Neural crest cell (in vitro differentiated cells): ENCODE data around the gene KIAA1755. TPM values are rescaled to one million over a fixed set of nuclear protein-coding genes. Genes with fewer than 3 reads are reported as not detected.
"Not testable (repeated sequence)": the region's sequence is repeated elsewhere in the genome, so short reads cannot be mapped to it uniquely, and the experiment has no call there.

Experiments
- DNase-seq: peaks from one replicate; pipeline ENCODE4 v3.0.0; 2021; ENCODE audit warnings: low read depth, mixed read lengths, low spot score
- H3K27ac Mint-ChIP-seq: one replicate; pipeline ENCODE4 v1.8.0; 2021; ENCODE audit warnings: mild to moderate bottlenecking, mixed read lengths; ENCODE audit not compliant: unreplicated experiment
- H3K27me3 Mint-ChIP-seq: 2 replicates; pipeline ENCODE4 v1.8.0; 2021; ENCODE audit warnings: low read depth, mild to moderate bottlenecking, mixed read lengths
- H3K36me3 Mint-ChIP-seq: 2 replicates; pipeline ENCODE4 v1.8.0; 2021; ENCODE audit warnings: low read depth, mild to moderate bottlenecking, mixed read lengths
- H3K4me1 Mint-ChIP-seq: 2 replicates; pipeline ENCODE4 v1.8.0; 2021; ENCODE audit warnings: mixed read lengths
- H3K4me3 Mint-ChIP-seq: one replicate; pipeline ENCODE4 v1.8.0; 2021; ENCODE audit warnings: mild to moderate bottlenecking, mixed read lengths
- H3K9me3 Mint-ChIP-seq: 2 replicates; pipeline ENCODE4 v1.8.0; 2021; ENCODE audit warnings: mixed read lengths
- CTCF ChIP-seq: fragments of 200-600 bp; sonication (generic); conservative IDR thresholded peaks from 2 replicates; pipeline ENCODE4 v1.5.0; 2021; ENCODE audit warnings: antibody characterized with exemption, mild to moderate bottlenecking
- total RNA-seq: library from RNA; stranded (reverse); gene quantifications from 2 replicates; pipeline ENCODE4 v1.2.1, GENCODE V29; 2021

Gene KIAA1755
- total RNA-seq, 1 donor from 2014 or later: 8.6 TPM

GRCh38 chr20:38248133-38248532, 12.4 kb downstream of the KIAA1755 start:
- peaks cover 18% of the 10 kb centered on the region for H3K36me3 Mint-ChIP-seq
- peaks cover 6% of the 10 kb centered on the region for H3K9me3 Mint-ChIP-seq
- no peak for DNase-seq
- no peaks in the 10 kb centered on the region for H3K27me3 Mint-ChIP-seq
- no peak overlapping the region for H3K27ac Mint-ChIP-seq
- TF ChIP-seq CTCF: no peak
- H3K4me3 Mint-ChIP-seq: no peak overlapping the region
- H3K4me1 Mint-ChIP-seq: peaks cover 25% of the 10 kb centered on the region

GRCh38 chr20:38247725-38248124, 12.8 kb downstream of the KIAA1755 start:
- DNase-seq, H3K9me3 Mint-ChIP-seq, H3K27ac Mint-ChIP-seq, H3K27me3 Mint-ChIP-seq, H3K4me3 Mint-ChIP-seq: not testable (repeated sequence)
- H3K36me3 Mint-ChIP-seq: peaks cover 22% of the 10 kb centered on the region
- peaks cover 22% of the 10 kb centered on the region for H3K4me1 Mint-ChIP-seq

GRCh38 chr20:38247166-38247509, 13.4 kb downstream of the KIAA1755 start:
- Mint-ChIP-seq H3K27ac (peak overlapping the region; percentile 92), H3K4me3 (no peak overlapping the region), H3K9me3 (peaks cover 12% of the 10 kb centered on the region), H3K27me3 (no peaks in the 10 kb centered on the region), H3K36me3 (peaks cover 25% of the 10 kb centered on the region), H3K4me1 (peaks cover 16% of the 10 kb centered on the region)
- TF ChIP-seq CTCF: no peak
- DNase-seq: no peak

- peaks cover 14% of the 10 kb centered on the region for H3K4me1 Mint-ChIP-seq
- H3K27ac Mint-ChIP-seq: no peak overlapping the region
- H3K9me3 Mint-ChIP-seq: peaks cover 15% of the 10 kb centered on the region
- peaks cover 28% of the 10 kb centered on the region for H3K36me3 Mint-ChIP-seq
- no peaks in the 10 kb centered on the region for H3K27me3 Mint-ChIP-seq
- no peak overlapping the region for H3K4me3 Mint-ChIP-seq
- no peak for TF ChIP-seq CTCF
- DNase-seq: no peak
These were observed 14.0 kb downstream of the KIAA1755 start for GRCh38 chr20:38246357-38247165.

- peak overlapping the region; percentile 78 for H3K27ac Mint-ChIP-seq
- no peak for TF ChIP-seq CTCF
These were observed 14.8 kb downstream of the KIAA1755 start for GRCh38 chr20:38245753-38246152.

GRCh38 chr20:38243709-38244020, 16.9 kb downstream of the KIAA1755 start:
- Mint-ChIP-seq H3K36me3 (peaks cover 28% of the 10 kb centered on the region), H3K4me3 (no peak overlapping the region), H3K4me1 (peaks cover 10% of the 10 kb centered on the region), H3K27me3 (no peaks in the 10 kb centered on the region), H3K27ac (no peak overlapping the region), H3K9me3 (peaks cover 15% of the 10 kb centered on the region)
- no peak for DNase-seq
- TF ChIP-seq CTCF: no peak

More at GRCh38 chr20:38245753-38246152, 14.8 kb downstream of the KIAA1755 start:
- Mint-ChIP-seq H3K4me3 (no peak overlapping the region), H3K4me1 (peaks cover 13% of the 10 kb centered on the region), H3K36me3 (peaks cover 28% of the 10 kb centered on the region), H3K27me3 (no peaks in the 10 kb centered on the region), H3K9me3 (peaks cover 15% of the 10 kb centered on the region)
- no peak for DNase-seq
